Left cardiac atrium (tissue), 4 donors: Measurements from ENCODE around the gene CWC25. TPM values are rescaled to one million over a fixed set of nuclear protein-coding genes. Genes with fewer than 3 reads are reported as not detected.

ENCODE experiments used
- ATAC-seq, 2 donors: fragments of 200-7000 bp; cut with Tn5 transposase; one replicate each; pipeline ENCODE4 v1.9.1; 2020; ENCODE audit warnings: mild to moderate bottlenecking in 2 of 2, moderate library complexity in 2 of 2
- DNase-seq: peaks from one replicate; pipeline ENCODE4 v3.0.0-alpha.2; 2020
- intact Hi-C, 2 donors: fragments of 100-400 bp; cut with DNase I; formaldehyde crosslinking; loops; one replicate each; pipeline versions ENCODE4 v1.14.1 to v1.15.1; 2022 to 2023
- microRNA-seq, 2 donors: library from miRNA; unstranded; fragments of <30 nt; microRNA quantifications; one replicate each; pipeline ENCODE4 v1.2.0, GENCODE V29; 2020
- total RNA-seq, 2 donors: library from RNA; stranded (reverse); fragmentation: NEBNext Ultra II Directional; extraction: Animal tissue kit (Norgen Biotek cat#: 25700); gene quantifications; one replicate each; pipeline ENCODE4 v1.2.1, GENCODE V29; 2021
- donor health status: DM: no; HTN: yes; CAD: no.
- donor health status: DM: no; HTN: yes; CAD: no; lungs with severe emphysema.
- donor health status: DM: yes; HTN: yes; CAD: no.
- donor health status: Dilated cardiomyopathy.

The CWC25 gene
- total RNA-seq, 2 donors from 2014 or later: 8.5 to 12.1 TPM

- ATAC-seq (peak; percentile 49 to 55), DNase-seq (peak; percentile 82)
- intact Hi-C loops: loop anchor here in 1 of 2 donors (5.0 kb wide), 2 partner anchors 45 to 400 kb away; partner anchors contain the start of genes PIP4K2B and PLXDC1
These were observed 73.3 kb downstream of the CWC25 start for GRCh38 chr17:38751808-38752307.

DNA sequence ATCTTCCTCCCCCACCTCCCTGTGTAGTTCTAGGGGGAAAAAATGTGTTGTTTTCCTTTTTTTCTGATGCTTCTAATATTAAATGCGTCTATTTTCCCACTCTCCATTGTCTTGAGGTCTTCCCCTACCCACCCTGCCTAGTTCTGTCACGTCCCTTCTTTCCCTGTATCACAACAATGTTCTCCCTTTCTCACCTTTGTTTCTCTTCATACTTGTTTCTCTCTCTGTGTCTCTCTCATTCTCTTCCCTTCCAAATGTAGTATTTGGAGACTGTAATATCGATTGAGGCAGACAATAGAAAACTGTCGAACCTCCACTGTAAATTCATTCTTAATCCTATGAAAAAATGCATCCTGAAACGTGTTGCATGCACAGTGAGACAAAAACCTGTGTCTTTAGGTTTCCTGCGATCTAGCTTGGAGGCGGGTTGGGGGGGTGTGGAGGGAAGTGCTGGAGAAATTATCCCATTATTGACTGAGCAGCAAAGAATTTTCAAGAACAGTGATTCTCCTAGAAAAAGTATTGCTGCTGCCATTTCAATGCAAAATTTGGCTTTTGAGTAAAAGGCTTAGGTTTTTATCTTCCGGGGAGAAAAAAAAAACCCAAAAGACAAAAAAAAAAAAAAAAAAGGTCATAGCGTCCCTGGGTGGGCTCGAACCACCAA, 73.8 kb downstream of the CWC25 start:
- intact Hi-C loops: loop anchor here in 1 of 2 donors (5.0 kb wide), 2 partner anchors 46 to 401 kb away; partner anchors contain the start of genes PIP4K2B and PLXDC1
- ATAC-seq (no peak), DNase-seq (no peak)

Small RNAs within 50 kb of the gene (microRNA-seq; reads per million reads assigned to microRNA genes)
- 2.0 to 3.3 reads per million in 2 donors for gene MIR4727

Other genes with a start within 250 kb of the CWC25 start
- 1 to 10 TPM; 1.4 to 3.0 TPM for gene SRCIN1, start 219.4 kb downstream of the CWC25 start, total RNA-seq
- gene EPOP, start 150.4 kb downstream of the CWC25 start, total RNA-seq: 1 to 10 TPM; 1.4 to 3.9 TPM
- 10 to 100 TPM; 76.1 to 88.9 TPM for gene MLLT6, start 120.0 kb downstream of the CWC25 start, total RNA-seq
- gene CISD3, start 95.0 kb downstream of the CWC25 start, total RNA-seq: 10 to 100 TPM; 51.1 to 66.2 TPM
- 10 to 100 TPM; 28.2 to 45.2 TPM for gene PCGF2, start 77.0 kb downstream of the CWC25 start, total RNA-seq
- gene PSMB3, start 72.6 kb downstream of the CWC25 start, total RNA-seq: 100 to 1,000 TPM; 139 to 163 TPM
- 10 to 100 TPM; 36.1 to 42.0 TPM for gene PIP4K2B, start 25.8 kb downstream of the CWC25 start, total RNA-seq
- 100 to 1,000 TPM; 892 to 925 TPM for gene RPL23, start 28.4 kb upstream of the CWC25 start, total RNA-seq
- 10 to 100 TPM; 51.8 to 55.0 TPM for gene LASP1, start 44.7 kb upstream of the CWC25 start, total RNA-seq
- gene FBXO47, start 142.1 kb upstream of the CWC25 start, total RNA-seq: not detected